Sciatic nerve (tissue), 2 donors: ENCODE data around the gene AMPH. TPM values are rescaled to one million over a fixed set of nuclear protein-coding genes. Genes with fewer than 3 reads are reported as not detected.
A peak's percentile ranks its signal among the peaks of the same experiment; 100 is the strongest.
"Not testable (repeated sequence)": the region's sequence is repeated elsewhere in the genome, so short reads cannot be mapped to it uniquely, and the experiment has no call there.

Experiments
- ATAC-seq: fragments of 200-7000 bp; cut with Tn5 transposase; one replicate; pipeline ENCODE4 v1.9.1; 2020; ENCODE audit warnings: mild to moderate bottlenecking, moderate library complexity
- DNase-seq: peaks from one replicate; pipeline ENCODE4 v3.0.0-alpha.2; 2020; ENCODE audit warnings: low spot score
- intact Hi-C: fragments of 100-400 bp; cut with DNase I; formaldehyde crosslinking; loops from one replicate; pipeline ENCODE4 v1.14.2; 2022
- total RNA-seq: library from RNA; stranded (reverse); fragmentation: NEBNext Ultra II Directional; extraction: Animal tissue kit (Norgen Biotek cat#: 25700); gene quantifications from one replicate; pipeline ENCODE4 v1.2.1, GENCODE V29; 2021
- donor health status: DM: no; HTN: no; CAD: no.
- donor health status: DM: no; HTN: no; CAD: no.

Gene AMPH
- total RNA-seq, 1 donor from 2014 or later = 5.9 TPM

- intact Hi-C loops = not testable (repeated sequence)
These were observed 289.9 kb downstream of the AMPH start for GRCh38 chr7:38341172-38341705.

GRCh38 chr7:38339953-38340819 lies 291.0 kb downstream of the AMPH start:
- no peak for ATAC-seq
- intact Hi-C loops = no loop called here
- no peak for DNase-seq

More at GRCh38 chr7:38341172-38341705, 289.9 kb downstream of the AMPH start:
- not testable (repeated sequence) for DNase-seq
- peak; percentile 82 for ATAC-seq

- DNase-seq, intact Hi-C loops, ATAC-seq: not testable (repeated sequence)
These were observed 295.0 kb downstream of the AMPH start for GRCh38 chr7:38336148-38336515.

GRCh38 chr7:38335492-38336147 lies 295.6 kb downstream of the AMPH start:
- DNase-seq (peak; percentile 90), ATAC-seq (peak; percentile 94)
- intact Hi-C loops = no loop called here

GRCh38 chr7:38335128-38335491 lies 296.1 kb downstream of the AMPH start:
- DNase-seq (no peak), ATAC-seq (peak; percentile 69)
- intact Hi-C loops = no loop called here

- intact Hi-C loops = no loop called here
- DNase-seq (no peak), ATAC-seq (no peak)
These were observed 297.0 kb downstream of the AMPH start for GRCh38 chr7:38334163-38334562.
